Measurements from ENCODE around the gene GNAI2. TPM values are rescaled to one million over a fixed set of nuclear protein-coding genes. Genes with fewer than 3 reads are reported as not detected.

GNAI2 gene
- 258 and 294 TPM in 2 replicates for total RNA-seq

DNA sequence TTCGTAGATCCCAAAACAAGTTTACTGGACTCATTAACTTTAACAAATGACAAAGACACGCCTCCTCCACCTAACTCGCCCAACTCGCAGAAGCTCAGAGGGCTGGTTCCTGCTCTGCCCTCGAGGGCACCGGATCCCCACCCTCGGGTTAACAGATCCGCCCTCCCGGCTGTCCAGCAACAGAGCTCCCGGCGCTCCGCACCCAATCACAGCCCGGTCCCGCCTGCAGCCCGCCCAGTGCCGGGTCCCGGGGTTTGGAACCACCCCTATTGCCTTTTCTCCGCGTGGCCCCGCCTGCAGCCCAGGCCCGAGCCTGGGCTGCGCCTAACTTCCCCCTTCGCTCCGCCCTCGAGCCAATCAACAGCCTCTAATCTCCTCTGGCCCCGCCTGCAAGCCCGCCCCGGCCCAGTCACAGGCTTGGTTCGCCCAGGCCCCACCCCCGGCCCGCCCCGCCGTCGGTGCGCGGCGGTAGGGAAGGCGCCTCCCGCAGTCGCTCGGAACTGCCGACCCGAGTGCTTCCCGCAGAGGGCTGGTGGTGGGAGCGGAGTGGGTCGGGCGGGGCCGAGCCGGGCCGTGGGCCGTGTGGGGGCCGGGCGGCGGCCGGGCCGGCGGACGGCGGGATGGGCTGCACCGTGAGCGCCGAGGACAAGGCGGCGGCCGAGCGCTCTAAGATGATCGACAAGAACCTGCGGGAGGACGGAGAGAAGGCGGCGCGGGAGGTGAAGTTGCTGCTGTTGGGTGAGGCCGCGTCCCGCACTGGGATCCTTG, at the start of gene GNAI2:
GNAI2 (plus strand) TSS at position 489 of the 768 bp plus-strand sequence; CDS start at position 621, 132 bp downstream.

DNA sequence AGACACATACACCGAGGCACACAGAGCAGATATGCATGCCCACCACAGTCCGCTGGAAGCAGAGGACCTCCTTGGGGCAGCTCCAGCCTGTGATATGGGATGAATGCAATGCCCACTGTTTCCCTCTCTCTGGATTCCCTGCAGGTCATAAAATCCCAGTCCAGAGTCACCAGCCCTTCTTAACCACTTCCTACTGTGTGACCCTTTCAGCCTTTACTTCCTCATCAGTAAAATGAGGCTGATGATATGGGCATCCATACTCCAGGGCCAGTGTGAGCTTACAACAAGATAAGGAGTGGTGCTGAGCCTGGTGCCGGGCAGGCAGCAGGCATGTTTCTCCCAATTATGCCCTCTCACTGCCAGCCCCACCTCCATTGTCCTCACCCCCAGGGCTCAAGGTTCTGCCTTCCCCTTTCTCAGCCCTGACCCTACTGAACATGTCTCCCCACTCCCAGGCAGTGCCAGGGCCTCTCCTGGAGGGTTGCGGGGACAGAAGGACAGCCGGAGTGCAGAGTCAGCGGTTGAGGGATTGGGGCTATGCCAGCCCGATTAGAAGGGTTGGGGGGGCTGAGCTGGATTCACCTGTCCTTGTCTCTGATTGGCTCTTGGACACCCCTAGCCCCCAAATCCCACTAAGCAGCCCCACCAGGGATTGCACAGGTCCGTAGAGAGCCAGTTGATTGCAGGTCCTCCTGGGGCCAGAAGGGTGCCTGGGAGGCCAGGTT, 44.9 kb upstream of the GNAI2 start, which contains the start of gene GNAT1:
GNAT1 (plus strand) TSS at position 675 of the 725 bp plus-strand sequence. CDS start 116 bp downstream, outside the sequence.

DNA sequence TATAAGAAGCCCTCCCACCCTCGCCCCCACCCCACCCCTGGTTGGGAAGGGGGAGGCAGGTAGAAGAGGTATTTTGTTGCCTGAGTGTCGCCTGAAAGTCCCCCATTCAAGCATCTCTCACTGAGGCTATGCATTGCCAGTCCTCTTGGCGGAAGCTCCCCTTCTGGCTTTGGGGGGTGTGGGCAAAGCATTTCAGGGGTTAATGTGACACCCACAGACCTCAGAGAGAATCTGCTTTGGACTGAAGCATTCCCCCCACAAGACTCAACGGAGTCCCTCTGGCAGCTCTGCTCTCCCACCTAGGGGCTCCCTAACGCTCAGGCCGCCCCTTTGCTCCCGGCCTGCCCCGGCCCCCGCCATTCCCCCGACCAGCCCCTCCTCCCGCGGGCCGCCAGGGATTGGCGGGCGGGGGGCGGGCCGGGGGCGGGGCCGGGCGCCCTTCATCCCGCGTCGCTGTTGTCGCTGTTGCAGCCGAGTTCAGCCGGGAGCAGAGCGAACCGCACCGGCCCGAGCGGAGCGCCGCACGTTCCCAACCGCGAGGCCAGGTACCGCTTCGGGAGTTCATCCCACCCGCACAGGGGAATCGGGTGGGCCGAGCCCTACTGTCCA, 31.1 kb upstream of the GNAI2 start, which contains the start of gene SLC38A3:
SLC38A3 (plus strand) TSS at position 468 of the 609 bp plus-strand sequence. CDS start 8,929 bp downstream, outside the sequence.

DNA sequence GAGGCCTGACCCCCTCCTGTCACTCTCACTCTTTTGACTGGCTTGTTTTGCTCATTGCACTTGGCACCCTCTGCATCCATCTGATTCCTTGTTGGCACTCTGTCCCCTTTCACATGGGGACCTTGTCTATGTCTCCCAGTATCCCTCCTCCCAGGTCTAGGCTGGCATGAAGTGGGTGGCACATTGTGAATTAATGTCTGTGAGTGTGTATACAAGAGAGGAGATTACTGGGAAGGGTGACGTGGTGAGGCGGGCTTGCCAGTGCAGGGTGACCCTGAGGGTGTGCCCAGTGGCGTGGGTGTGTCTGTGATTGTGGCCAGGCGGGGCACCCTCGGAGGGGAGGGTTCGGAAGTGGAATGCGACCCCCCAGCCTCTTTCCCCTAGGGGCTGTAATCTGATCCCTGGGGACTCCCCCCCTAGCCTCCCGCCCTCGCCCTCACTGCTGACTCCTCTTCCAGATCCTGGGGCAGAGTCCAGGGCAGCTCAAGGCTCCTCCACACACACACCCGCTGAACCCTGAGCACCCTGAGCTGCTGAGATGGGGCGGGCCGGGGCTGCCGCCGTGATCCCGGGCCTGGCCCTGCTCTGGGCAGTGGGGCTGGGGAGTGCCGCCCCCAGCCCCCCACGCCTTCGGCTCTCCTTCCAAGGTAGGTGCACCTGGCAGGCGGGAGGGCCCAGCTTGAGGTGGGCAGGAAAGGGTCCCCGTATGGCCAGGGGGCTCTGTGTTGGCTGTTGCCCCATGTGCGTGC, 32.9 kb downstream of the GNAI2 start, which contains the start of gene SEMA3B:
SEMA3B (plus strand) TSS at position 445 of the 749 bp plus-strand sequence; CDS start at position 539, 94 bp downstream.

DNA sequence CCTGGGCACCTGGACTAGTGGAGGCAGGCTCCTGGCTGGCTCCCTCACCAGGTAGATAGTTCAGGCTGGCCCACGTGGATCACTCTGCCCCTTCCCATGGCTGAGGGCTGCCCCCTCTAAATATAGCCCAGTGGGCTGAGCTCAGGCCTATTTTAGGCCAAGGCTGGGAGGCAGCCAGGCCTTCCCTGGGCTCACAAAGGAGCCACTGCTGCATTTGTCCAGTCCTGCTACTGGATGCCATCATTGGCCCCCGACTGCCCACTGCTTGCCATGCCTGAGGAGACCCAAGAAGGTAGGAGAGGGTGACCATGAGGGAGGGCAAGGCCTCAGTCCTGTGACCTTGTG, 42.8 kb downstream of the GNAI2 start, which contains the start of gene LSMEM2:
LSMEM2 (plus strand) TSS at position 208 of the 345 bp plus-strand sequence; CDS start at position 235, 27 bp downstream.

DNA sequence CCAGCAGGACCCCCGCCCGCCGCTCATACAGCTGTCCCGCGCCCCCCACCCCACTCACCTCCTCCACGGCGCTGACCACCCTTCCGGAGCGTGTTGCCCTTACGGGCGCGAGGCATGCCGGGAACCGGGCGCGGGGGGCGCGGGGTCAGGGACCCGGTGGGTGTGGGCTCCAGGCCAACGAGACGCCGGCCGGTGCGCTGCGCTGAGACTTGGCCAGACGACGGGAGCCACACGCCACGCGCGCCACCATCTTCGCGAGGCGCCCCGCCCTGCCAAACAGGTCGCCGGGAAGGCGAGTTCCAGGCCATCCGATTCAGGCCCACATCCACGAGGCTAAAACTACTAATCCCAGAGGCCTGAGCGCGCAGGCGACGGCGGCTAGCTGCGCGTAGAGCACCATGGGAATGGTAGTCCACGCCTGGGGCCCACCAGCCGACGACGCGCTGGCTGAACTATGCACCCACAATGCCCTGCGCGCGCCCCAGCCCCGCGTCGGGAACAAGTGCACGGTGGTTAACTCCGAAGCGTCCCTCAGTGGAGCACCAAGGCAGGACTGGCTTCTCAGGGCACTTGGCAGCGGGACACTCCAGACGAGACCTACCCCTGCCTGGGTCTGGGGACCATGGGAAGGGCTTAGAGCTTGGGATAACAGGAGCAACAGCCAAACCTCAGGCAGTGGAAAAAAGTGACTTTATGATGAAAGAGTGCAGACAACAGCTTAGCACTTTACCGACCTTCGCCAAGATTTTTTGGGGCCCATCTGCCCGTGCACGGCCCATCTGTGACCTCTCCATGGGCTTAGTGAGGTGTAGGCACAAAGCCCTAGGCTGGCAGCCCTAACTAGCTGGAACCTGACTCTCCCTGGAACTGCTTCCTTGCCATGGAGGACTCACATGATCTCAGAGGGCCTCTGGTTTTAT, 56.4 kb downstream of the GNAI2 start, which contains the start of gene IFRD2:
IFRD2 (minus strand) TSS at position 271 of the 920 bp plus-strand sequence; CDS start at position 116, 155 bp downstream.

DNA sequence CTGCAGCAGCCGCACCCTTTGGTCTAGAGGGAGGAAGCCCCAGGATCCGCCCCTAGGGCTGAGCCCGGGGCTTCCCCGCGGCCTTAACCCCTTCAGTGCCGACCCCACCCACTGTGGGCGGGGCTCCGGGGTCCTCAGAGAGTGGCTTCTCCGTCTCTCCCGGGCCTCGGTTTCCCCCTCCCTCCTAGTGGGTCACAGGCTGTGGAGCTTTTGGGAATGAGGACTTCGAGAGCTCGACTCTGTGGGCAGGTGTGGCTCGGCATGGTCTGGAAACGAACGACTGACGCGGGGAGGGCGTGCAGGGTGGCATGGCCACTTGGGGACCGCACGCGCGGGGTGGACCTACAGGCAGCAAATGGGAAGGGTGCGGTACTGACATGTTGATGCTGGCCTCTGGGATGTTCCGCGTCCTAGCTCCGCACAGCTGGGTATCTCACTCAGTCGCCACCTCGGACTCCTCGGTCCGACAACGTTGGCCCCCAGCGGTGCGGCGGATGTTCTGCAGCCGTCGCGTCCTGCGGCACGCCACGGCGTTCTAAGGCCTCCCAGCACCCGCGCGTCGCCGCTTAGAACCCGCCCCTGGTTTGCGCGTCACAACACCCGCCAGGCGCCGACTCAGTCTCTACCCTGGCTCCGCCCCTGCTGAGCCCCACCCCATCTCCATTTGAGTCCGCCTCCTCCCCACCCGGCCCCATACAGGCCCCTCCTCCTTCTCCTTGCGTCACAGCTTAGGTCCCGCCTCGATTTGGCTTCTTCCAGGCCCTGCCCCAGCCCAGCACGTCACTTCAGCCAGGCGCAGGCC, 63.0 kb downstream of the GNAI2 start, which contains the start of the genes HYAL3 and NAA80:
HYAL3 (minus strand) TSS at position 570 of the 802 bp plus-strand sequence. CDS start 3,803 bp downstream, outside the sequence.
NAA80 (minus strand) TSS at position 570 of the 802 bp plus-strand sequence. CDS start 1,942 bp downstream, outside the sequence.

DNA sequence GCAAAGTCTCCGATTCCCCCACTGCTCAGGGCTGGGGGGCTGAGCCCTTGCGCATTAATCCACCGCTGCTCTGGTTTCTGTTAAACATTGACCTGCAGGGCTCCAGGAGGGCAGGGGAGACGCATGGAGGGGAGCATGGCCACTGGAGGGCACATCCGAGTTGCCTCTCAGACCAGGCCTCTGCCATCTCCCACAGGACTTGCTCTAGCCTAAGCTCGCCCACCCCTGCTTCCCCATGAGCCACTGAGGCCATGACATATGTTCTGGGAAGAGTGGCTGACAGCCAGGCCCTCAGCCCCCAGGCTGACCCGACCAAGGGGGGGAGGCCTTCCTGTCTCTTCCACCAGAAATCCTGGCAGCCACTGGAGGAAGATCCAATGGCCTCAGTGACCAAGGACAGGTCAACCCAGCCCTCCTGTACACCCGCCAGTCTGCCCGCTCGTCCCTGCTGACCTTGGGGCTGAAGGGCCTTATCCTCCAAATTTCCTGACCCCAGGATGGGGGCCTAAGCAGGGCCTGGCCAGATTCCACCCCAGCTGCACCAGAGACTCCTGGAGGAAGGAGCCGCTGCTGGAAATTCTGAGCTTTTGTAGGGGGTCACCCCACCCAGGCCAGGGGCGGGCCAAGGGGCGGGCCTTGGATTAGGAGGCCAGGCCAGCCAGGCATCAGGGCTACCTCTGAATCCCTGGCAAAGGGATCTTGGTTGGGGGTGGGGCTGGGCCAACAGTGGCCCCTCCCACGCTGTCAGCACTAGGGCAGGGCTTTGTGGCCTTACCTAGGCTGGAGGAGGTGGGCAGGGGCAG, 67.2 kb downstream of the GNAI2 start, which contains the start of gene HYAL1:
HYAL1 (minus strand) TSS at position 562 of the 803 bp plus-strand sequence. CDS start 618 bp downstream, outside the sequence.

Other genes with a start within 250 kb of the GNAI2 start
- 48.1 and 64.3 TPM in 2 replicates for gene RBM5, start 147.3 kb upstream of the GNAI2 start, total RNA-seq
- 23.8 and 42.1 TPM in 2 replicates for gene SEMA3F, start 80.9 kb upstream of the GNAI2 start, total RNA-seq
- gene GNAT1, start 44.6 kb upstream of the GNAI2 start, total RNA-seq = not detected in 2 replicates
- 0.51 TPM in 1 of 2 replicates, not detected in the other for gene SLC38A3, start 30.9 kb upstream of the GNAI2 start, total RNA-seq
- 7.8 and 49.4 TPM in 2 replicates for gene SEMA3B, start 32.9 kb downstream of the GNAI2 start, total RNA-seq
- gene LSMEM2, start 42.9 kb downstream of the GNAI2 start, total RNA-seq = not detected in 2 replicates
- gene IFRD2, start 56.2 kb downstream of the GNAI2 start, total RNA-seq = 55.1 and 154 TPM in 2 replicates
- gene HYAL3, start 63.2 kb downstream of the GNAI2 start, total RNA-seq = 4.4 and 9.3 TPM in 2 replicates
- 12.7 and 17.0 TPM in 2 replicates for gene NAA80, start 63.2 kb downstream of the GNAI2 start, total RNA-seq
- 1.1 and 1.5 TPM in 2 replicates for gene HYAL1, start 67.4 kb downstream of the GNAI2 start, total RNA-seq
- gene HYAL2, start 86.5 kb downstream of the GNAI2 start, total RNA-seq = 155 and 163 TPM in 2 replicates
- gene TUSC2, start 92.0 kb downstream of the GNAI2 start, total RNA-seq = 31.3 and 33.0 TPM in 2 replicates
- 15.8 and 23.1 TPM in 2 replicates for gene RASSF1, start 104.6 kb downstream of the GNAI2 start, total RNA-seq
- 2.1 and 3.9 TPM in 2 replicates for gene ZMYND10, start 109.5 kb downstream of the GNAI2 start, total RNA-seq
- 21.0 and 25.4 TPM in 2 replicates for gene NPRL2, start 114.6 kb downstream of the GNAI2 start, total RNA-seq
- 30.5 and 38.3 TPM in 2 replicates for gene CYB561D2, start 114.7 kb downstream of the GNAI2 start, total RNA-seq
- 61.4 and 80.4 TPM in 2 replicates for gene TMEM115, start 123.3 kb downstream of the GNAI2 start, total RNA-seq